Uterus (tissue), 2 donors: ENCODE results near the gene HLA-DRA.

Source experiments
- CTCF ChIP-seq, 4 experiments: fragments of 200-600 bp in 2 of 4; fragments of 450-650 bp in 2 of 4; sonication (generic) in 2 of 4; IDR thresholded peaks; one replicate each; pipeline ENCODE4 v1.5.1; 2016 to 2019; ENCODE audit warnings: antibody characterized with exemption in 4 of 4, mild to moderate bottlenecking in 2 of 4, moderate library complexity in 1 of 4
- POLR2A ChIP-seq, 2 donors: fragments of 450-650 bp; IDR thresholded peaks; one replicate each; pipeline ENCODE4 v1.6.1; 2016; ENCODE audit warnings: antibody characterized with exemption in 2 of 2, mild to moderate bottlenecking in 1 of 2, moderate library complexity in 1 of 2

GRCh38 chr6:32416036-32416435 is 23.7 kb upstream of the HLA-DRA start:
- TF ChIP-seq CTCF (IDR thresholded peaks at IDR 0.05) (no peak), POLR2A (IDR thresholded peaks at IDR 0.05) (no peak)
